NCI-H510A (cell line): ENCODE data around the gene COL18A1.

Experiments
- DNase-seq: peaks from one replicate; lab custom pipeline; 2025; lab: John Stamatoyannopoulos, UW

Gene COL18A1

DNA sequence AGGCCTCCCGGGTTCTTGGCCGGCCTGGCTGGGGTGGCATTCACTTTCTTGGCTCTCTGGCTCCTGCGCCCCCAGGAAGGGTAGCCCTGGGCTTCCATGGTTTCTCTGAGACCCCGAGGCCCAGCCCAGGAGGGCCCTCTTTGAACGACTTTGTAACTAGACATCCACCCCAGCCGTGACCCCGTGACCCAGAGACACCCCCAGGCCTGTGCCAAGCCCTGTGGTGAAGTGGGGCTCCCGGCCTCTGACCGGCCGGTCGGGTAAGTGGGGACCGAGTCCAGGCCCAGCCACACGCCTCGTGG lies 64.0 kb downstream of the COL18A1 start:
- DNase-seq: no peak

DNA sequence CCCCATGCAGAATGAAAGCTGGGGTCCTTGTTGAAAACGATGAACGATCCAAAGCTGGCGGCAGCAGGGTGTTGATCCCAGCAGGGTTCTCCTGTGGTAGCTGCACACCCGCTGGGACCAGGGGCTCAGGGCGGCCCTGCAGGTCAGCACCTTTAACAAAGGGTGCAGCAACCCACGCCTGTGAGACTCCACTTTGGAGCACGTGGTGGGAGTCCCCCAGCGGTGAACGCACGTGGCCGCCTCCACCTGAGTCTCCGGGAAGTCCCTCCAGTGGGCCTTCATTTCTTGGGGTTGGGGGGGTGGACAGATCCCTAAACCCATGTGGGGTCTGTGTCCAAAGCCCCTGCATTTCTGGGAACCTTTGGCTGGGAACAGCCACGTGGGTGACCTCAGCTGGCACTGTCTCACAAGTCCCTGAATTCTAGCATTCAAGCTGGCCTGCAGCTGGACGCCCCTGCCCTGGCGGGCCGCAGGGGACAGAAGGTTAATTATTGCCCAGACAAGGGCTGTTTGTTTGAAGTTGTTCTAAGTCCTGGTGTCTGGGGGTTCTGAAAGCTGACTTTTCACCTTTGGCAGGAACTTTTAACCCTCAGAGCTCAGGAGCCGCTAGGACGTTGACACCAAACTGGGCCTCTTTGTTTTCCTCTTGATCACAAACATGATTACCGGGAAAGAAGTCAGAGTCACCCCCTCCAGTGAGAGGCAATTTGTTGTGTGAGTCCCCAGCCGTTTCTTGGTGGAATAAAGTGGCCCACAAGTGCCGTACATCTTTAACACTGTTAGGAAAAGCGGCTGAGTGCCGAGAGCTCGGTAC lies 64.5 kb downstream of the COL18A1 start:
- no peak for DNase-seq

DNA sequence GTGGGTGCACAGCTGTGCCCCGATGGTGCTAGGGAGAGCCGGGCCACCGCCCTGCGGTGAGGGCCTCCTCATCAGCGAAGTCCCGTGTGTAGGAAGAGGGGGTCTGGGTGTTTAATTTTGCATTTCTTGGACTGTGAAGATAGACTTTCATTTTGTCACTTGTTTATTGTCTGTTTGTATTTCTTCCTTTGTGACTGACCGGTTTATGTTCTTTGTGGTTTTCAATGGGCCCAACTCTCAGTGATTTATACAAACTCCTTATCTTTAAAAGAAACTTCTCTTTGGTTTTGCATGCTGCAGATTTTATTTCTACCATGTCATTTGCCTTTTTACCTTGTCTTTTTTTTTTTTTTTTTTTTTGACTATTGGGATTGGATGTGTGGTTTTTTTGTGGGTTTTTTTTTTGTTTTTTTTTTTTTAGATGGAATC lies 65.1 kb downstream of the COL18A1 start:
- DNase-seq: no peak

DNA sequence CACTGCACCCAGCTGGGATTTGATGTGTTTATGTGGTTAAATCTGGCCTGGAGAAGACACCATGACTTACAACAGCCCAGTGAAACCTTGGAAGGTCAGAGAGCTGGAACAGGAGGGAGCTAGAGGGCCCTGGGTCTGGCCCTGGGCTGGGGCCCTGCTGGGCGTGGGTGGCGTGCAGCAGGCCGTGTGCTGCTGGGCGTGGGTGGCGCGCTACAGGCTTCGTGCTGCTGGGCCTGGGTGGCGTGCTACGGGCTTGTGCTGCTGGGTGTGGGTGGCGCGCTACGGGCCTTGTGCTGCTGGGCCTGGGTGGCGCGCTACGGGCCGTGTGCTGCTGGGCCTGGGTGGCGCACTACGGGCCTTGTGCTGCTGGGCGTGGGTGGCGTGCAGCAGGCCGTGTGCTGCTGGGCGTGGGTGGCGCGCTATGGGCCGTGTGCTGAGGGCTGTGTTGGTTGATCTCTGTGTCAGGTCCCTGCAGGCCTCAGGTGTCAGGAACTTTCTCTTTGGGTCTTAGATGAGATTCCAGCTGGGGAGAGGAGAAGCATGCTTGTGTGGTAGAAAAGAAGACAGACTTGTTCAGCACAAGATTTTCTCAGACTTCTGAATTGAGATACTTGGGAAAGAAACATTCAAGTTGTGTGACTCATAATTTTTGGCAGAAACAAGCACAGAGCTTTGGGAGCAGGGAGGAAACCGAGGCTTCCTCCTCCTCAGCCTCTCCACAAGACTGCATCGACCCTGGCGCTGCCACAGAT lies 66.0 kb downstream of the COL18A1 start:
- no peak for DNase-seq

DNA sequence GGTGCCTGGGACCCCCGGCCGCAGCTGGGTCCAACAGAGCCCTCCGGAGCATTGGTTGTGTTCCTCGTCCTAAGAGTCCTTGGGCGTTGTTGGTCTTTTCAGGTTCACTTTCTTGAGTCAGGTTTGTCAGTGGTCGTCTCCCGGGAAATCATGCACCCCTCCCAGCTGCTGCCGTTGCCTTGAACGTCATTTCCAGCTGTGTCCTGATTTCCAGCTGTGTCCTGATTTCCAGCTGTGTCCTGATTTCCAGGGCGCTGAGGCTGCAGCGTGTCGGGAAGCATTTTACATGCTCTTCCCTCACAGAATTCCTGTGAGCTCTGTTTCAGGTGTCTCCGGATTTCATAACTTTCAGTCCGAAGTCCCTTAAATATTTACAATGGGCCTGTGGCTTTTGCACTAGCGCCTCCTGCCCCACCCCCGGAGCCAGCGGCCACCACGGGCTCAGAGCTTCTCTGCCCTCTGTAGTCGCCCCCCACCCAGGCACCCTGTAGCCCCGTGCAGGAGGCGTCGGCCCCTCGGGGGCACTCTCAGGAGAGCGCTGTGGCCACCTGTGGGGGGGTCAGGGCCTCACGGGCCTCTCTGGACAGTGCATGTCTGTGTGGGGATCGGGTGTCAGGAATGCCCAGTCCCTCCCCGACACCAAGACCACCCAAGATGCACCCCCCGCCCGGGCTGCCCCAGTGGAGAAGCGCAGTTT lies 66.7 kb downstream of the COL18A1 start:
- no peak for DNase-seq

DNA sequence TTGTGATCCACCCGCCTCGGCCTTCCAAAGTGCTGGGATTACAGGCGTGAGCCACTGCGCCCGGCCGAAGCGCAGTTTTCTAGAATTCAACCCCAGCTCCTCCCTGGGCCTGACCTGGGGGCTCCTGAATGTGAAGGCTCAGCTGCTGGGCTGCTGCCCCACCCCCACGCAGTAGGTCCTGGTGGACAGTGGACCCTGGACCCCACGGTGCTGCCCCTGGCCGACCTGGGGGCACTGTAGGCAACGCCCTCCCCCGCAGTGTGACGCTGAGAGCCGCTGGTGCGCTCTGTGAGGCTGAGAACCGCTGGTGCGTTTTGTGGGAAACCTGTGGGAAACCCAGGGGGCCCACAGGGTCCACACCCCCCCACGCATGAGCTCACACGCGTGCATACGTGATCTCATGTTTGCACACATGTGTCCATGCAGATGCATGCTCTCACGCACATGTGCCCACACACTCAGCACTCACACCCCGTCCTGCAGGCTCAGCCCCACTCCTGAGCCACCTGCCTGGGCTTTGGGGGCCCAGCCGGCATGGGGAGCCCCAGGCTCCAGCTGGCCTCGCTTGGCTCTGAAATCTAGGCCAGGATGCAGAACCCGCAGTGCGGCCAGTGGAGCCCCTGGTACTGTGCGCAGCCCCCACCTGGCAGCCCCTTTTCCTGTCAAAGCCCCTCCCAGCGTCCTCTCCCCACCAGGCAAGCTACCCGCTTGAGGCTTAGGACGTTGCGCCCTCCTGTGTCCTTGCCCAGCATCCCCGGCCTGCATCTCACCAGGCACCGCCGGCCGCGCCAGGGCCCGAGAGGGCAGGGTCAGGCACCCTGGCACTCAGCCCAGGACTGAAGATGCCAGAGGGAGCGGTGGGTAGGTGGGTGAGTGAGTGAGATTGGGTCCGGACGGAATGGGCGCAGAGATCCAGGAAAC lies 67.7 kb downstream of the COL18A1 start:
- DNase-seq: no peak

DNA sequence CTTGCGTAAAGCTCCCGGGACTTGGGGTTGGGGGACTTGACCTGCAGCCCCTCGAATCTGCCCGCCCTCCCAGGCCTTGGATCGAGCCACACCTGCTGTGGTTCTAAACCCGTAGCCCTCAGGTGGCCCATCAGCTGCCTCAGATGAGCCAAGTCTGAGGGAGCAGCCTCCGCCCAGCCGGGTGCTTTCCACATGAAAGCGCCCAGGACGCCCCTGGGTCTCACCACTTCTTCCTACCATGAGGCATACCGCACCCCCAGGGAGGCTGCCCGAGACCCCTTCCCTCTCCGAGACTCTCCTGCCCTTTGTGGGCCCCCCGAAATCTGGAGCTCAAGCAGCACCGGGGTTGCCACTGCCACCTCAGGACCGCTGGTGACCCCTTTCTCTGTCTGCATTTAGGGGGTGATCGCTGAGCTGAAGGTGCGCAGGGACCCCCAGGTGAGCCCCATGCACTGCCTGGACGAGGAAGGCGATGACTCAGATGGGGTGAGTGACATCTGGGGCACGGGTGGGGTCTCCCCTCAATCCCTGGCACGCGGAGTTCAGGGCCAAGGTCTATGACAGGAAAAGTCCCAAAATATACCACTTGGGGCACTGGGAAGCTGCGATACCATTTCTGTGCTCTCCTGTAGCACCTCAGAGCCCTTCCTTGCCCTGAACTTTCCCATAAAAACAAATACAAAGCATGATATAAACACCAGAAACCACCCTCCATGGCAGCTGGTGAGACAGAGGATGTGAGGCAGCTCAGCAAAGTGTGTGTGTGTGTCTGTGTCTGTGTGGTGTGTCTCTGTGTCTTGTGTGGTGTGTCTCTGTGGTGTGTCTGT lies 68.7 kb downstream of the COL18A1 start:
- no peak for DNase-seq

DNA sequence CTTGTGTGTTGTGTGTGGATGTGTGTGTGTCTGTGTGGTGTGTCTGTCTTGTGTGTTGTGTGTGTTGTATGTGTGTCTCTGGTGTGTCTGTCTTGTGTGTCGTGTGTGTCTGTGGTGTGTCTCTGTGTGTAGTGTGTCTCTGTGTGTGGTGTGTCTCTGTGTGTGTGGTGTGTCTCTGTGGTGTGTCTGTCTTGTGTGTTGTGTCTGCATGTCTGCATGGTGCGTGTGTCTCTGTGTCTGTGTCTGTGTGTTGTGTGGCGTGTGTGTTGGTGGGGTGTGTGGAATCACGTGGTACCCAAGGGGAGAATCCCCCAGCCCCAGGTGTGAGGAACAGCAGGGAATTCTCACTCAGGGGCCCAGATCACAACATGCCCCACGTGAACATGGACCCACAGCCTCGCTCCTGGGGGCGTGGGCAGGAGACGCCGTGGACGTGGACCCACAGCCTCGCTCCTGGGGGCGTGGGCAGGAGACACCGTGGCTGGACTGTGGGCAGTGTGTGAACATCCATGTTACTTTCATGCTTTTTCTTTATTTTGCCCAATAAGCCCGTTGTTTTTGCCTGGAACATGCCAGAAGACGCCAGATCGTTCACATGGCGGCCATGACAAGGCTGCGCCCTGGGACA lies 69.5 kb downstream of the COL18A1 start:
- DNase-seq: no peak

DNA sequence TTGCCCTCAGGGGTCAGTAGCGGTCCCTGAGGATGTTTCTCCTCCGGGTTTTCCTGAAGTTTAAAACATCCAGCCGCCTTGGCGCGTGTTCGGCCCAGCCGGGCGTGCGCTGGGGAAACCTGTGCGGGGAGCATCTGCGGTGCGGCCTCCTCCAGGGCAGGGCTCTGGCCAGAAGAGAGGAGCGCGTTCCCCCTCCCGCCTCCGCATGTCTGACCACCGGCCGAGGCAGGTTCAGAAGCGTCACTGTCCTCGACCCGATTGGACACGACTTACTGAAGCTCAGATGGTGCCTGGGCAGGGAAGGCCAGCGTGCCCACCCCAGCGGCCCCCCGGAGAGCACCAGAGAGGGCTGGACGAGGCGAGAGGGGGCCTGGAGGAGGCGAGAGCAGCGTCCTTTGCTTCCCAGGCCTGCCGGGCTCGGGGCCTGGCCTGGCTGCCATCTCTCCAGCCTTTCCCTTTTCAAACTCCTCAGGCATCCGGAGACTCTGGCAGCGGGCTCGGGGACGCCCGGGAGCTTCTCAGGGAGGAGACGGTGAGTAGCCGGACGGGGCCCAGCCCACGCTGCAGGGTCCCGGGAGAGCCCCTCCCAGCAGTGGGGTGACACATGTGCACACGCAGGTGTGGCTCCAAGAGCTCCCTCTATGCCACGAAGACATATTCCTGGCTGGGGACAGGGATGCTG lies 70.2 kb downstream of the COL18A1 start:
- no peak for DNase-seq

DNA sequence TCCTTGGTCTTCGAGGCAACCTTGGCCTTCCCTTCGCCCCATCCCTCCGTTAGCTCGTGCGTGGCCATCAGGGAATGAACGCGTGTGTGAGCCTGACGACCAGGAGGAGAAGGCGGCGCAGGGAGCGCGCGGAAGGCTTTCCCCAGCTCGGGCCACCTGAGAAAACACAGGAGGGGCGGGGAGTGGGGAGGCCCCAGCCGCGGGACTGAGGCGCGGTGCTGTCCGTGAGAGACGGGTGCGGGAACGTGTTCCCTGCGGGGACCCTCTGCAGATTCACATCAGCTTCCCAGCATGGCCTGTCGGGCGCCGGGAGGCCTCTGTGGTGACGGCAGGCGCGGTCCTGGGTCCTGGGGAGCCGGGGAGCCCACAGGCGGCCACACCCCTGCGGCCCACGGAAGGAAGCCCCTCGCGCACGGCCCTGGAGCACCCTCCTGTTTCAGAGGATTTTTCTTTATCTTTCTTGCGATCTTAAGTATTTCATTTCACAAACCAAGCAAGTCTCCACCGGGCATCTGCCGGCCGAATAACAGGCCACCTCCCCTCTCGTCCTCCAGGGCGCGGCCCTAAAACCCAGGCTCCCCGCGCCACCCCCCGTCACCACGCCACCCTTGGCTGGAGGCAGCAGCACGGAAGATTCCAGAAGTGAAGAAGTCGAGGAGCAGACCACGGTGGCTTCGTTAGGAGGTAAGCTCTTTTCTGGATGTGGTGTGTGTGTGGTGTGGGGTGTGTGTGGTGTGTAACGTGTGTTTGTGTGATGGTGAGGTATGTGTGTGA lies 71.0 kb downstream of the COL18A1 start:
- DNase-seq: no peak

DNA sequence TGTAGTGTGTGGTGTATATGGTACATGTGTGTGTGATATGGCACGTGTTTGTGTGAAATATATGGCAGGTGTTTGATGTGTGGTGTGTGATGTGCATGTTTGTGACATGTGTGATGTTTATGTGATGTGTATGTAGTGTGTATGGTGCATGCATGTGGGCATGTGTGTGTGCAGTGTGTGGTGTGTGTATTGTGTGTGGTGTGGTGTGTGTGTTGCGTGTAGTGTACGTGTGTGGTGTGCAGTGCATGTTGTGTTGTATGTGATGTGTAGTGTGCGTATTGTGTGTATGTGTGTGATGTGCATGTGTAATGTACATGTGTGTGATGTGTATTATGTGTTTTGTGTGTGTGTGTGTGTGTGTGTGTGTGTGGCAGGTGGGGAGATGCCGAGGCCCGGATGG lies 71.6 kb downstream of the COL18A1 start:
- no peak for DNase-seq

DNA sequence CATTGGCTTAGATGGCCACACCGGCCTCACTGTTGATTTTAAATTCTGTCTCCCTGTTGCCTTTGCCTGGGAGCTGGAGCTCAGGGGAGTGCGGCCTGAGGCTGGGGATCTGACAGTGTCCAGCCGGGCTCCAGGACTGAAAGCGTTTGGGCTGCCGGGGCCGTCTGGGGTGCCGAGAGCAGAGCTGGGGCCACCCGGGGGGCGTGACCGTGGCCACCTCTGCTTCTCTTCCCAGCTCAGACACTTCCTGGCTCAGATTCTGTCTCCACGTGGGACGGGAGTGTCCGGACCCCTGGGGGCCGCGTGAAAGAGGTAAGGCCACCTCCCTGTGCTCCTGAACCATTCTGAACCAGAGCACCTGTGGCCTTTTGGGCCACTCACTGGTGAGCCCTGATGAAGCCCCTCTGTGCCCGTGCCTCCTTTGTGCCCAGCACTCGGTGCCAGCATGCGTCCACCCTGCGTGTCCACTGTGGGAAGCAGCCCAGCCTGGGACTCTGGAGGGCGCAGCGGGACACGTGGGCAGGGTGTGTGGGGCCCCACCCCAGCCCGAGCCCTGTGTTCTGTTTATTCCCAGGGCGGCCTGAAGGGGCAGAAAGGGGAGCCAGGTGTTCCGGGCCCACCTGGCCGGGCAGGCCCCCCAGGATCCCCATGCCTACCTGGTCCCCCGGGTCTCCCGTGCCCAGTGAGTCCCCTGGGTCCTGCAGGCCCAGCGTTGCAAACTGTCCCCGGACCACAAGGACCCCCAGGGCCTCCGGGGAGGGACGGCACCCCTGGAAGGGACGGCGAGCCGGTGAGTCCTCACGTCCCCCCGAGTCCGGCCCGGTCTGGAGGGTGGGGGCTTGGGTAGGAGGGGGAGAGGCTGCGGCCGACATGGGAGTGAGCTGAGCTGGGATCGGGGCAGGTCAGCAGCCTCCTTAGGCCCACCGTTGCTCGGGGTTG lies 72.5 kb downstream of the COL18A1 start:
- DNase-seq: no peak

DNA sequence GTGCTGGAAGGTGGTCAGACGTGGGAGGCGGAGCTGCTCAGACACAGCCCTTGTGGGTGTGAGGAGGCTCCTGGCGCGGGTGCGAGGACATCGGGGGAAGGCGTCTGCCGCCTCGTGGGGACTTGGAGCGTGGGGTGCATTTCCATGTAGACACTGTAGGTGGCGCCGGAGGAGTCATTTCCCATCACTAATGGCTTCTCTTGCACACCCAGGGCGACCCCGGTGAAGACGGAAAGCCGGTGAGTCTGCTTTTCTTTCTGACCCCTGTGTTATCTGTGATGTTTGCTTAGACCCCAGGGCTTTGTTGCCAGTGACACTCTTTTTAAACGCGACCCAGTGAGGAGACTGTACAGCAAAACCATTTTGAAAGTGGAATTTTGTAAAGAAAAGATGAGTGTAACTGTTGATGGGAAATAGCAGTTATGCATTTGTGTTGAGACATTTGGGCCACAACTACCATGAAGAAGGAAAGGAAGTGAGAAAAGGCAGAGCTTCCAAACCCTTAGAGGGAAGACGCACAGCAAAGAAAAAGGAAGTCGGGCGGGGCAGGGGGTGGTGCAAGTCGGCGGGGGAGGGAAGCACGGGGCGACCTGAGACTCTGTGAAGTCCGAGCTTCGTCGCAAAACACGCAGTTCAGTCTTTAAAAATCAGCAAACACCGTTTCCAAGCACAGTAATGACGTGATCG lies 73.3 kb downstream of the COL18A1 start:
- no peak for DNase-seq

DNA sequence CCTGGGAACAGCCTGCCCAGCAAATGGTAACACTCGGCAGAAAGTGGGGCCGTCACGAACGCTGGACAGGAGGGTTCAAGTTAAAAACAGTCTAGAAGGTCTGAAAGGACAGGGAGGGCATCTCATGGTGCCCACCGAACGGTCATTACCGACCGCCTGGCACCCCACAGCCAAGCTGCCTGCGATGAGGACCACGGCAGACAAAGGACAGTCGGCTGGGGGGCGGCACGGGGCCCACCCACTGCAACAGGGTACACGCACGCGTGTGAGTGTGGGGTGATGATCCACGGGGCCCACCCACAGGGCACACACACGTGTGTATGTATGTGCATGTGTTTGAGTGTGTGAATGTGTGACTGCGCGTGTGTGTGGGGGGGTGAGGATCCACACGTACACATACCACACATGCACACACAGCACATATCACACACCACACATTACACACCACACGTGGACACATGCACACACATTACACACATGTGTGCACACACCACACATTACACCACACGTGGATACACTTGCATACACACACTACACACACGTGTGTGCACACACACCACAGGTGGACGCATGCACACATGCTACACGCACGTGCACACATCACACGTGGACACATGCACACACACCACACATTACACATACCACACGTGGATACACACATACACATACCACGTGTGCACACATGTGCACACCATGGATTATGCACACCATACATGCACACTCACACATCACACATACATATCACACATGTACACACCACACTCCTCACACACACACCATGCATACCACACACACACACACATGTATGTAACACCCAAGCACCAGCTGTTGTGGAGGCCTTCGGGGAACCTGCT lies 74.1 kb downstream of the COL18A1 start:
- no peak for DNase-seq

DNA sequence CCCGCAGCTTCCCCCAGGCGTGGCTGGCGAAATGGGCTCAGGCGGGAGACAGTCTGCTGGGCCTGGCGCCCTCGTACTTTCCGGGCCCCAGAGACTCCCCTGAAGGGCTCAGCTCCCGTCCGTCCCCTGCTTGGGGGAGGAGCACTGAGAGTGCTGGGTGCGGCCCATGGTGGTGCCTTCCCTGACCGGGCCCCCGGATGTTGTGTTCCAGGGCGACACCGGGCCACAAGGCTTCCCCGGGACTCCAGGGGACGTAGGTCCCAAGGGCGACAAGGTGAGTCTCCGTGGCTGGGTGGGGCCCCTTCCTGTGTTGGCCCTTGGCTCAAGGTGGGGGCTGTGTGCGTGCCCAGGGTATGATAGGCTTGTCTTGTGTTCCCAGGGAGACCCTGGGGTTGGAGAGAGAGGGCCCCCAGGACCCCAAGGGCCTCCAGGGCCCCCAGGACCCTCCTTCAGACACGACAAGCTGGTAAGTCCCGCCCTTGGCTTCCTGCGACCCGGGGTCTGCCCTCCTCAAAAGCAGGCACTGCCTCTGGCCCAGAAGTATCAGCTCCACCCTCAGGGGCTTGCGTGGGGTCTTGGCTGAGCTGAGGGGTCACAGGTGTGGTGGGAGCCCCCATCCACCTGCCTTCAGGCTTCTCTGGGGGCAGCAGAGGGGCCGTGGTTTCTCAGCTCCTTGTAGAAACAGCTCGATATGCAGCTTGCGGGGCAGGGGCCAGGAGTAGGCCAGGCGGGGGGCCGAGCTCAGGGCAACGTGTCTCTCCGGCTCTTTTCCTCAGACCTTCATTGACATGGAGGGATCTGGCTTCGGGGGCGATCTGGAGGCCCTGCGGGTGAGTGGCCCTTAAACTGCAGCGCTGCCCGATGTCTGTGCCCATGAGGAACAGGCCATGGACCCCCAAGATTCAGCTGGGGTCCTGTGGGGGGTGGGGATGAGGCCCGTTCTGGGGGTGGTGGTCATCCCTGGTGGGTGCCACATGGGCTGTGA lies 75.0 kb downstream of the COL18A1 start:
- no peak for DNase-seq
